Type B pancreatic cell (in vitro differentiated cells): Measurements from ENCODE around the gene CBARP. TPM values are rescaled to one million over a fixed set of nuclear protein-coding genes. Genes with fewer than 3 reads are reported as not detected.
A peak's percentile ranks its signal among the peaks of the same experiment; 100 is the strongest.
"Not testable (repeated sequence)": the region's sequence is repeated elsewhere in the genome, so short reads cannot be mapped to it uniquely, and the experiment has no call there.

ENCODE experiments used
- DNase-seq: peaks from one replicate; pipeline ENCODE4 v3.0.0; 2021; ENCODE audit warnings: mixed read lengths; ENCODE audit not compliant: unreplicated experiment; ENCODE audit errors: extremely low spot score
- H3K27ac Mint-ChIP-seq: 2 replicates; pipeline ENCODE4 v1.8.0; 2021; ENCODE audit warnings: mild to moderate bottlenecking, mixed read lengths
- H3K27me3 Mint-ChIP-seq: 2 replicates; pipeline ENCODE4 v1.8.0; 2021; ENCODE audit warnings: mixed read lengths
- H3K36me3 Mint-ChIP-seq: 2 replicates; pipeline ENCODE4 v1.8.0; 2021; ENCODE audit warnings: mixed read lengths
- H3K4me1 Mint-ChIP-seq: one replicate; pipeline ENCODE4 v1.8.0; 2021; ENCODE audit warnings: mixed read lengths; ENCODE audit not compliant: unreplicated experiment
- H3K4me3 Mint-ChIP-seq: 2 replicates; pipeline ENCODE4 v1.8.0; 2021; ENCODE audit warnings: mild to moderate bottlenecking, mixed read lengths
- H3K9me3 Mint-ChIP-seq: 2 replicates; pipeline ENCODE4 v1.8.0; 2021; ENCODE audit warnings: mixed read lengths
- total RNA-seq: library from RNA; stranded (reverse); gene quantifications from 2 replicates; pipeline ENCODE4 v1.2.1, GENCODE V29; 2021; ENCODE audit warnings: low replicate concordance
- TF ChIP-seq, protein P1 (sequence below): fragments of 200-600 bp; sonication (generic); conservative IDR thresholded peaks from 2 replicates; pipeline ENCODE4 v1.5.0; 2021; ENCODE audit warnings: antibody characterized with exemption, mild to moderate bottlenecking

CBARP gene
- total RNA-seq, 1 donor from 2014 or later, result 10.8 TPM

GRCh38 chr19:1211494-1212234 is 26.1 kb downstream of the CBARP start:
- H3K4me3 Mint-ChIP-seq, result peak overlapping the region; percentile 60

GRCh38 chr19:1210227-1210538 is 27.6 kb downstream of the CBARP start:
- peaks cover 8% of the 10 kb centered on the region for H3K36me3 Mint-ChIP-seq
- no peaks in the 10 kb centered on the region for H3K27me3 Mint-ChIP-seq
- H3K9me3 Mint-ChIP-seq, result no peaks in the 10 kb centered on the region
- no peak for DNase-seq
- H3K4me1 Mint-ChIP-seq, result peaks cover 15% of the 10 kb centered on the region
- peak overlapping the region; percentile 69 for H3K4me3 Mint-ChIP-seq
- peak overlapping the region; percentile 46 for H3K27ac Mint-ChIP-seq
- TF ChIP-seq, protein P1, sequence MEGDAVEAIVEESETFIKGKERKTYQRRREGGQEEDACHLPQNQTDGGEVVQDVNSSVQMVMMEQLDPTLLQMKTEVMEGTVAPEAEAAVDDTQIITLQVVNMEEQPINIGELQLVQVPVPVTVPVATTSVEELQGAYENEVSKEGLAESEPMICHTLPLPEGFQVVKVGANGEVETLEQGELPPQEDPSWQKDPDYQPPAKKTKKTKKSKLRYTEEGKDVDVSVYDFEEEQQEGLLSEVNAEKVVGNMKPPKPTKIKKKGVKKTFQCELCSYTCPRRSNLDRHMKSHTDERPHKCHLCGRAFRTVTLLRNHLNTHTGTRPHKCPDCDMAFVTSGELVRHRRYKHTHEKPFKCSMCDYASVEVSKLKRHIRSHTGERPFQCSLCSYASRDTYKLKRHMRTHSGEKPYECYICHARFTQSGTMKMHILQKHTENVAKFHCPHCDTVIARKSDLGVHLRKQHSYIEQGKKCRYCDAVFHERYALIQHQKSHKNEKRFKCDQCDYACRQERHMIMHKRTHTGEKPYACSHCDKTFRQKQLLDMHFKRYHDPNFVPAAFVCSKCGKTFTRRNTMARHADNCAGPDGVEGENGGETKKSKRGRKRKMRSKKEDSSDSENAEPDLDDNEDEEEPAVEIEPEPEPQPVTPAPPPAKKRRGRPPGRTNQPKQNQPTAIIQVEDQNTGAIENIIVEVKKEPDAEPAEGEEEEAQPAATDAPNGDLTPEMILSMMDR, result no peak

More at GRCh38 chr19:1211494-1212234, 26.1 kb downstream of the CBARP start:
- DNase-seq, result peak; percentile 65
- peaks cover 8% of the 10 kb centered on the region for H3K36me3 Mint-ChIP-seq
- H3K27me3 Mint-ChIP-seq, result no peaks in the 10 kb centered on the region
- no peak overlapping the region for H3K27ac Mint-ChIP-seq
- no peaks in the 10 kb centered on the region for H3K9me3 Mint-ChIP-seq
- TF ChIP-seq, protein P1, result no peak
- peaks cover 15% of the 10 kb centered on the region for H3K4me1 Mint-ChIP-seq

GRCh38 chr19:1208830-1209229 is 29.0 kb downstream of the CBARP start:
- H3K4me3 Mint-ChIP-seq, H3K27me3 Mint-ChIP-seq, H3K9me3 Mint-ChIP-seq, H3K36me3 Mint-ChIP-seq, DNase-seq: not testable (repeated sequence)
- peaks cover 13% of the 10 kb centered on the region for H3K4me1 Mint-ChIP-seq
- H3K27ac Mint-ChIP-seq, result peak overlapping the region; percentile 13

GRCh38 chr19:1206864-1207450 is 30.8 kb downstream of the CBARP start:
- Mint-ChIP-seq H3K36me3 (peaks cover 3% of the 10 kb centered on the region), H3K27me3 (no peaks in the 10 kb centered on the region), H3K9me3 (no peaks in the 10 kb centered on the region), H3K27ac (peak overlapping the region; percentile 87), H3K4me1 (peaks cover 15% of the 10 kb centered on the region), H3K4me3 (peak overlapping the region; percentile 90)
- DNase-seq, result no peak
- TF ChIP-seq, protein P1, result no peak

- Mint-ChIP-seq H3K9me3 (no peaks in the 10 kb centered on the region), H3K36me3 (no peaks in the 10 kb centered on the region), H3K4me3 (peak overlapping the region; percentile 90), H3K27me3 (no peaks in the 10 kb centered on the region), H3K4me1 (peaks cover 11% of the 10 kb centered on the region), H3K27ac (peak overlapping the region; percentile 87)
- no peak for DNase-seq
- TF ChIP-seq, protein P1, result no peak
These were observed 31.5 kb downstream of the CBARP start for GRCh38 chr19:1206150-1206863.
